Common myeloid progenitor, CD34-positive (primary cell): ENCODE measurements around the gene HTD2.
"Not testable (repeated sequence)": the region's sequence is repeated elsewhere in the genome, so short reads cannot be mapped to it uniquely, and the experiment has no call there.

Experiments used
- CTCF ChIA-PET: fragments of 350-600 bp; sonication (Branson Sonifier 250); formaldehyde crosslinking; loops from one replicate; lab custom pipeline; 2021; ENCODE audit warnings: antibody characterized with exemption; lab: Charles Lee
- POLR2A ChIA-PET: fragments of 350-600 bp; sonication (Branson Sonifier 250); formaldehyde crosslinking; loops from one replicate; lab custom pipeline; 2021; ENCODE audit warnings: antibody characterized with exemption; lab: Charles Lee
- DNase-seq, 3 donors: peaks; one replicate each; pipeline versions ENCODE4 v3.0.0 to v3.0.0-alpha.2; 2013
- H3K27ac ChIP-seq, 2 experiments: 1 replicate in 1 of 2; 2 replicates in 1 of 2; pipeline ENCODE4 v1.7.0; 2013; ENCODE audit warnings: inconsistent platforms in 2 of 2, low read length in 2 of 2, mild to moderate bottlenecking in 2 of 2, low read depth in 1 of 2, moderate library complexity in 1 of 2; ENCODE audit not compliant: severe bottlenecking in 2 of 2, insufficient read depth in 1 of 2, poor library complexity in 1 of 2
- H3K27me3 ChIP-seq, 5 experiments: replicated peaks in 2 of 5; 1 replicate in 3 of 5; 2 replicates in 2 of 5; pipeline versions ENCODE4 v1.6.1 to v1.7.0; 2013; ENCODE audit warnings: low read length in 4 of 5, mild to moderate bottlenecking in 2 of 5, moderate library complexity in 2 of 5, inconsistent platforms in 1 of 5; ENCODE audit not compliant: insufficient read depth in 5 of 5, control insufficient read depth in 4 of 5
- H3K36me3 ChIP-seq, 4 experiments: 1 replicate in 2 of 4; 2 replicates in 2 of 4; pipeline versions ENCODE4 v1.6.1 to v1.7.0; 2013; ENCODE audit warnings: low read length in 3 of 4, control low read depth in 1 of 4, mild to moderate bottlenecking in 1 of 4; ENCODE audit not compliant: control insufficient read depth in 4 of 4, insufficient read depth in 4 of 4
- H3K4me1 ChIP-seq, 4 experiments: 1 replicate in 3 of 4; 2 replicates in 1 of 4; pipeline versions ENCODE4 v1.6.1 to v1.7.1; 2013; ENCODE audit warnings: low read length in 3 of 4, mild to moderate bottlenecking in 3 of 4, control low read depth in 1 of 4, inconsistent platforms in 1 of 4, moderate library complexity in 1 of 4; ENCODE audit not compliant: control insufficient read depth in 4 of 4, insufficient read depth in 4 of 4; ENCODE audit errors: control extremely low read depth in 1 of 4
- H3K4me3 ChIP-seq, 7 experiments: 1 replicate in 4 of 7; 2 replicates in 3 of 7; pipeline versions ENCODE4 v1.5.1 to v1.7.0; 2013; ENCODE audit warnings: mild to moderate bottlenecking in 7 of 7, low read length in 6 of 7, moderate library complexity in 6 of 7, inconsistent platforms in 2 of 7, low read depth in 2 of 7, control low read depth in 1 of 7; ENCODE audit not compliant: insufficient read depth in 4 of 7, control insufficient read depth in 1 of 7; ENCODE audit errors: extremely low read depth in 1 of 7
- H3K9me3 ChIP-seq, 5 experiments: 1 replicate in 4 of 5; 2 replicates in 1 of 5; pipeline versions ENCODE4 v1.6.1 to v1.7.1; 2013; ENCODE audit warnings: low read length in 4 of 5, mild to moderate bottlenecking in 2 of 5, inconsistent platforms in 1 of 5, low read depth in 1 of 5, moderate library complexity in 1 of 5; ENCODE audit not compliant: control insufficient read depth in 4 of 5, insufficient read depth in 2 of 5; ENCODE audit errors: control extremely low read depth in 1 of 5
- WGBS: methylation state at CpG from one replicate; pipeline ENCODE4 v1.1.5; 2013; ENCODE audit not compliant: insufficient coverage; 5-methylcytosine and 5-hydroxymethylcytosine counted together

The HTD2 gene

DNA sequence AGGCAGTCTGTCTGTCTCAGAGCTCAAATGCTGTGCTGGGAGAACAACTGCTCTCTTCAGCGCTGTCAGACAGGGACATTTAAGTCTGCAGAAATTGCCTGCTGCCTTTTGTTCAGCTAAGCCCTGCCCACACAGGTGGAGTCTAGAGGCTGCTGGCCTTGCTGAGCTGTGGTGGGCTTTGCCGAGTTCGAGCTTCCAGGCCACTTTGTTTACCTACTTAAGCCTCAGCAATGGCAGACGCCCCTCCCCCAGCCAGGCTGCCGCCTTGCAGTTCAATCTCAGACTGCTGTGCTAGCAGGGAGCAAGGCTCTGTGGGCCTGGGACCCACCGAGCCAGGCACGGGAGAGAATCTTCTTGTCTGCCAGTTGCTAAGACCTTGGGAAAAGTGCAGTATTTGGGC is 25.3 kb upstream of the HTD2 start:
- POLR2A ChIA-PET, result no interaction called here
- DNase-seq, result no peak
- no peak overlapping the region for H3K4me3 ChIP-seq
- H3K9me3 ChIP-seq, result no peaks in the 10 kb centered on the region
- H3K27me3 ChIP-seq, result no peaks in the 10 kb centered on the region
- CTCF ChIA-PET, result interaction anchor here (1.3 to 2.6 kb wide), 3 partner anchors 19 to 93 kb away, joined by 3 to 6 read pairs (median 4); partner anchors contain the start of genes HTD2 and RPP14
- H3K4me1 ChIP-seq, result no peaks in the 10 kb centered on the region
- H3K27ac ChIP-seq, result no peak overlapping the region
- peaks cover 0 to 8% (median 1%) of the 10 kb centered on the region in 4 experiments for H3K36me3 ChIP-seq
- 96% methylated on average over 6 of the region's 7 CpGs for WGBS

DNA sequence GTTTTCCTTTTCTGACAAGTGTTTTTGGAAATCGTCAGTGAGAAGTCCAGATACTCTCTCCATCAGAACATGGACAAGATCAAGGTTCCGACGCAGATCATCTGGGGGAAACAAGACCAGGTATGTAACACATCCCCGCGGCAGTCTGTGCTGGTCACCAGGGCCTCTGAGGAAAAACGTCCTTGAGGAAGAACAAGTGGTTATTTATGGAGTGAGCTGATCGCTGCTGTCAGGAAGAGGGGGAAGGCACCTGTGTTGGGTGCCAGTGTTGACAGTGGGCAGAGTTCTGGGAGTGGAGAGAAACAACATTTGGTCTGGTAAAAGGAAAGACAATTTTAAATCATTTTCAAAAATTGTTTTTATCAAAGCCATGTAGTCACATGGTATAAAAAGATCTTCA is 21.0 kb upstream of the HTD2 start:
- H3K27ac ChIP-seq, result no peak overlapping the region
- H3K36me3 ChIP-seq, result peaks cover 0 to 8% (median 1%) of the 10 kb centered on the region in 4 experiments
- H3K27me3 ChIP-seq, result no peaks in the 10 kb centered on the region
- 98% methylated on average over 7 of the region's 7 CpGs for WGBS
- H3K4me1 ChIP-seq, result no peaks in the 10 kb centered on the region
- CTCF ChIA-PET, result interaction anchor here (2.0 to 2.2 kb wide), 2 partner anchors 15 to 97 kb away, joined by 5 to 6 read pairs; no protein-coding TSS in a partner anchor
- H3K9me3 ChIP-seq, result no peaks in the 10 kb centered on the region
- no peak overlapping the region for H3K4me3 ChIP-seq
- DNase-seq, result no peak
- POLR2A ChIA-PET, result no interaction called here

DNA sequence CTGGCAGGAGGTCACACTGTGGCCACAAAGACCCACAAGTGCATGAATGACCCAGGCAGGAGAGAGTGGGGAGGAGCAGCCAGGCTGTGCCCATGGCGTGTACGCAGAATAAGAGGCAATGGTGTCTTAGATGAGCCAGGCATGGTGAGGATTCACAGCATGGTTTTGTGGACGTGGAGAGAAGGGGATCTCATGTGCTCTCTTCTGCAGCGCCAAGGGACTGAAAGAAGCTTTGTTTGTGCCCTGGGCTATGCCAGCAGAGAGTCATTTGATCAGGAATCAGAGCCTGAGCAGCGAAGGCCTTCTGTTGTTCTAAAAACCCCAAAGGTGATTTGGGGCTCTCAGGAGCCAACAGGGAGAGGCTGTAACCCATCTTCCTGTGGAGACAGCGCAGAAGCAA is 19.0 kb upstream of the HTD2 start:
- Histone ChIP-seq H3K4me3 (no peak overlapping the region), H3K27ac (no peak overlapping the region), H3K9me3 (no peaks in the 10 kb centered on the region), H3K27me3 (no peaks in the 10 kb centered on the region), H3K4me1 (no peaks in the 10 kb centered on the region), H3K36me3 (peaks cover 0 to 3% (median 0%) of the 10 kb centered on the region in 4 experiments)
- CTCF ChIA-PET, result interaction anchor here (1.4 to 2.0 kb wide), 2 partner anchors 99 to 106 kb away, joined by 3 to 5 read pairs; no protein-coding TSS in a partner anchor
- no peak for DNase-seq
- 100% methylated on average over 6 of the region's 6 CpGs for WGBS
- POLR2A ChIA-PET, result no interaction called here

DNA sequence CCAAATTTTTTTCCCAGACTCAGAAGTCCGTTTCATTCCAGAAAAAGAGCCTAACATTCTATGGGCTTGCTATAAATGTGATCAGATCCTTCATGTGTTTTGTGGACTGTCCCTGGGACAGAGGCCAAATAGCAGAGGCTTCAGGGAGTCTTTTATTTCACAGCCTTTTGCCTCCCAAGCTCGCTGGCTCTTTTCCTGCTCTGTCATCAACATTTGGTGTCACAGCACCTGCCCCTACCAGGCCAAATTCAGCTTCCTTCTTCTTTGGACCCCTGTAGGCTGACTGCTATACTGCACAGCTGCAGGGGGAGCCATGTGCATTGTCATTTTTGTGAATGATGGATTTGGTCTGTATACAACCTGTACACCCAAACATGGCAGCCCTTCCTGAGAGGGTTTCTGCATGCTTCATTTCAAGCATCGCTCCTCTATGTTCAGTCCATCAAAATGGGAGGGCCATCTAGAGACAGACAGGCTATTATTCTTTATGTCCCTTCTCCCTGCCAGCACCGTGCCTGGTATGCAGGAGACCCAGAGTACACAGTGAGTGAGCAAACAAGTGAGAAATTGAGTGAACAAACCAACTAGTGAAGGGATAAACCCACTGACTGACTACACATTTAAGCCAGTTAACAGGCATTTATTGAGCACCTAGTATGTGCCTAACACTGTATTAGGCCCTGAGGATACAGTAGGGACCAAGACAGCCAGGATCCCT is 18.1 kb upstream of the HTD2 start:
- ChIA-PET CTCF (interaction anchor here (0.7 to 1.6 kb wide), 5 partner anchors 12 to 107 kb away, joined by 3 to 4 read pairs (median 3); no protein-coding TSS in a partner anchor), POLR2A (interaction anchor here (0.7 kb wide), 1 partner anchor 18 kb away, joined by 3 read pairs; the partner anchor contains the start of genes HTD2 and RPP14)
- no peak overlapping the region for H3K27ac ChIP-seq
- no peaks in the 10 kb centered on the region for H3K27me3 ChIP-seq
- H3K4me1 ChIP-seq, result no peaks in the 10 kb centered on the region
- DNase-seq, result peak in 2 of 3 donors; percentile 39 to 53
- 76% methylated on average over 2 of the region's 4 CpGs for WGBS
- no peaks in the 10 kb centered on the region for H3K9me3 ChIP-seq
- peaks cover 0 to 3% (median 0%) of the 10 kb centered on the region in 4 experiments for H3K36me3 ChIP-seq
- H3K4me3 ChIP-seq, result no peak overlapping the region

DNA sequence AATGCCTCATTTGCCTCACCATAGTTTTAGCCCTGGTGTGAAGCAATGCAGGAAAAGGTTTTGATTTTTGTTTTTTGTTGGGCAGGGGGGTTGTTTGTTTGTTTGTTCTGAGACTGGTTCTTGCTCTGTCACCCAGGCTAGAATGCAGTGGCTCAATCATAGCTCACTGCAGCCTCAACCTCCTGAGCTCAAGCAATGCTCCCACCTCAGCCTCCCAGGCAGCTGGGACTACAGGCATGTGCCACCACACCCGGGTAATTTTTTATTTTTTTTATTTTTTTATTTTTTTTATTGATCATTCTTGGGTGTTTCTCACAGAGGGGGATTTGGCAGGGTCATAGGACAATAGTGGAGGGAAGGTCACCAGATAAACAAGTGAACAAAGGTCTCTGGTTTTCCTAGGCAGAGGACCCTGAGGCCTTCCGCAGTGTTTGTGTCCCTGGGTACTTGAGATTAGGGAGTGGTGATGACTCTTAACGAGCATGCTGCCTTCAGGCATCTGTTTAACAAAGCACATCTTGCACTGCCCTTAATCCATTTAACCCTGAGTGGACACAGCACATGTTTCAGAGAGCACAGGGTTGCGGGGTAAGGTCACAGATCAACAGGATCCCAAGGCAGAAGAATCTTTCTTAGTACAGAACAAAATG is 17.2 kb upstream of the HTD2 start:
- H3K4me3 ChIP-seq, DNase-seq, H3K36me3 ChIP-seq, H3K9me3 ChIP-seq, POLR2A ChIA-PET, H3K27ac ChIP-seq, H3K27me3 ChIP-seq, H3K4me1 ChIP-seq: not testable (repeated sequence)
- WGBS, result no CpG with 5 or more reads among the region's 4 CpGs
- CTCF ChIA-PET, result interaction anchor here (0.7 to 1.6 kb wide), 4 partner anchors 11 to 100 kb away, joined by 3 to 4 read pairs (median 4); no protein-coding TSS in a partner anchor

DNA sequence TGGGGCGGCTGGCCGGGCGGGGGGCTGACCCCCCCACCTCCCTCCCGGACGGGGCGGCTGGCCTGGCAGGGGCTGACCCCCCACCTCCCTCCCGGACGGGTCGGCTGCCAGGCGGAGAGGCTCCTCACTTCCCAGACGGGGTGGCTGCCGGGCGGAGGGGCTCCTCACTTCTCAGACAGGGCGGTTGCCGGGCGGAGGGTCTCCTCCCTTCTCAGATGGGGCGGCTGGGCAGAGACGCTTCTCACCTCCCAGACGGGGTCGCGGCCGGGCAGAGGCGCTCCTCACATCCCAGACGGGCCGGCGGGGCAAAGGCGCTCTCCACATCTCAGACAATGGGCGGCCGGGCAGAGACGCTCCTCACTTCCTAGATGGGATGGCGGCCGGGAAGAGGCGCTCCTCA is 15.9 kb upstream of the HTD2 start:
- CTCF ChIA-PET, H3K9me3 ChIP-seq, POLR2A ChIA-PET, H3K4me1 ChIP-seq, DNase-seq, H3K36me3 ChIP-seq, H3K27ac ChIP-seq, H3K27me3 ChIP-seq, H3K4me3 ChIP-seq: not testable (repeated sequence)
- no CpG with 5 or more reads among the region's 33 CpGs for WGBS
